ENCODE data around the gene FOXE3.

- TF ChIP-seq EZH2phosphoT487 (IDR thresholded peaks at IDR 0.05; ENCODE audit: borderline replicate concordance, low read length) (no peak), CTCF (conservative IDR thresholded peaks at IDR 0.05; ENCODE audit: low read depth, low read length) (no peak), EZH2 (IDR thresholded peaks at IDR 0.05; ENCODE audit: low read length, unreplicated experiment) (no peak)
Measured at GRCh38 chr1:47385020-47385419, 31.1 kb upstream of the FOXE3 start.

Data from PC-3 (cell line).